ENCODE results near the gene CLPSL2.

GRCh38 chr6:35775031-35775430, 1.4 kb upstream of the CLPSL2 start:
- TF ChIP-seq CTCF (IDR thresholded peaks at IDR 0.05) (no peak), POLR2A (IDR thresholded peaks at IDR 0.05) (no peak)

Data from tibial nerve (tissue), 3 donors.